Measurements from ENCODE around the gene CD80. TPM values are rescaled to one million over a fixed set of nuclear protein-coding genes. Genes with fewer than 3 reads are reported as not detected.

The CD80 gene
- total RNA-seq, 1 donor, result not detected

DNA sequence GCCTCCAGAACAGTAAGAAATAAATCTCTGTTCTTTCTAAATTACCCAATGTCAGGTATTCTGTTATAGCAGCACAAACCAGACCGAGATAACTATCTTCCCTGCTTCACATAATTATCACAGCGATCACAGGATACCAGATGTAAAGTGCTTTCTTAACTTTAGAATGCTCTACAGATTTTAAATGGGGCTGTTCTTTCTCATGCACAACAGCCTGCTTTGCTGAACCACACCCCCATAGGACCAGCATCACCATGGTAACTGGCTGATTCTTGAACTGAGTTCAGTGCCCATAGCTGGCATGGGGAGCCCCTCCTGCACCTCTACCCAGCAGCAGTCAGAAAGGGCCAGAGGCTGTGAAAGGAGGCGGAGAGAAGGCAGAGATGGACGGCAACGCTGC, 7.8 kb downstream of the CD80 start:
- DNase-seq (ENCODE audit: low read depth), result no peak
- TF ChIP-seq, protein P1, sequence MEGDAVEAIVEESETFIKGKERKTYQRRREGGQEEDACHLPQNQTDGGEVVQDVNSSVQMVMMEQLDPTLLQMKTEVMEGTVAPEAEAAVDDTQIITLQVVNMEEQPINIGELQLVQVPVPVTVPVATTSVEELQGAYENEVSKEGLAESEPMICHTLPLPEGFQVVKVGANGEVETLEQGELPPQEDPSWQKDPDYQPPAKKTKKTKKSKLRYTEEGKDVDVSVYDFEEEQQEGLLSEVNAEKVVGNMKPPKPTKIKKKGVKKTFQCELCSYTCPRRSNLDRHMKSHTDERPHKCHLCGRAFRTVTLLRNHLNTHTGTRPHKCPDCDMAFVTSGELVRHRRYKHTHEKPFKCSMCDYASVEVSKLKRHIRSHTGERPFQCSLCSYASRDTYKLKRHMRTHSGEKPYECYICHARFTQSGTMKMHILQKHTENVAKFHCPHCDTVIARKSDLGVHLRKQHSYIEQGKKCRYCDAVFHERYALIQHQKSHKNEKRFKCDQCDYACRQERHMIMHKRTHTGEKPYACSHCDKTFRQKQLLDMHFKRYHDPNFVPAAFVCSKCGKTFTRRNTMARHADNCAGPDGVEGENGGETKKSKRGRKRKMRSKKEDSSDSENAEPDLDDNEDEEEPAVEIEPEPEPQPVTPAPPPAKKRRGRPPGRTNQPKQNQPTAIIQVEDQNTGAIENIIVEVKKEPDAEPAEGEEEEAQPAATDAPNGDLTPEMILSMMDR (IDR thresholded peaks at IDR 0.05; ENCODE audit: insufficient read depth, low read length), result no peak

DNA sequence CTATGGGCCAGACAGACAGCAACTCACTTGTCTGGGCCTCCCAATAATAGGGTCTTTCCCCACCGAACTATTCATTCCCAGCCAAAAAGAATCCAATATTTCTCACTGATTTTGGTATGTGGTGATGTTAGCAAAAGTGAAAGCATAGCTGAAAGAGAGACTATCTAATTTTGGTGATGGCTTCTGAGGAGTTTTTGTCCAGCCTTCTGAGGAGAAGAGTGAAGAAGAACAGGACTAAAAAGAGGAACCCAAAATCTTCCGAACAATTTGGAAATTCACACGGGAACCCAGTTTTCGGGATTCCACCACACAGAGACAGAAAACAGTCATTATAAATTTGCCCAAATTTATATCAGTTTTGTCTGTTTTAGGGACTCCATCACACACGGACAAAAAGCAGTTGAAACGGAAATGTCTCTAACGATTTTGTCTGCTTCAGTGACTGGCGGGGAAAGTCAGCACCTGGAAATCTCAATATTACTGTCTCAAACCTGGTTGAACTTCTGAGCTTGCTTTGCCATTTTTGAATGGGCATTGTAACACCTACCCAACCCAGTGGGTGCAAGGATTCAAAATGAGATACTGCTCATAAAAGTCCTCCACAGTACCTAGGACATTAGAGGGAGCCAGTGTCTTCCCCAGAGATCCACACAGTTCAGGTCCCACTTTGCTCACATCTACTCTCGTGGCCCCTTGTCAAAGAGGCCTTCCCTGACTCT, 9.1 kb downstream of the CD80 start:
- TF ChIP-seq, protein P1 (IDR thresholded peaks at IDR 0.05; ENCODE audit: insufficient read depth, low read length), result no peak

More for the DNA sequence above, 7.8 kb downstream of the CD80 start:
- H3K4me3 ChIP-seq (ENCODE audit: low read depth, low read length), result no peak overlapping the region

DNA sequence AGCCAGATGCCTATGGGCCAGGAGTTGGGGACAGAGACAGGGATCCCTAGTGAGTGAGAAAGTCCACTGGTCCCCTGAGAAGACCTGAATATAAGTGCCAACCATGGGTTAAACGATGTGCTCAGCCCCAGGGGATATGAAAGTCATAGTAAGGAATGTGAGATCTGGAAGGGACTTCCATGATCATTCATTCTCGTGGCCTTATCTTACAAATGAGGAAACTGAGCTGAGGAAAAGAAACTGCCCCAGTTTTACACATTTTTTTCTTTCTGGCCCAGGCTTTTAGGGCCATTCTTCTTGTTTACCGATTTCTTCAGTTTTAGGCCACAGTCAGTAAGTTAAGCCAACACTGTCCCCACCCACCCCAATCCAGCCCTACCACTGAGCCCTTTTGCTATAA, 11.1 kb downstream of the CD80 start:
- TF ChIP-seq, protein P1 (IDR thresholded peaks at IDR 0.05; ENCODE audit: insufficient read depth, low read length), result no peak
- no peak overlapping the region for H3K4me3 ChIP-seq (ENCODE audit: low read depth, low read length)
- peak; percentile 27 for DNase-seq (ENCODE audit: low read depth)

More for the DNA sequence above, 9.1 kb downstream of the CD80 start:
- no peak overlapping the region for H3K4me3 ChIP-seq (ENCODE audit: low read depth, low read length)
- DNase-seq (ENCODE audit: low read depth), result no peak

DNA sequence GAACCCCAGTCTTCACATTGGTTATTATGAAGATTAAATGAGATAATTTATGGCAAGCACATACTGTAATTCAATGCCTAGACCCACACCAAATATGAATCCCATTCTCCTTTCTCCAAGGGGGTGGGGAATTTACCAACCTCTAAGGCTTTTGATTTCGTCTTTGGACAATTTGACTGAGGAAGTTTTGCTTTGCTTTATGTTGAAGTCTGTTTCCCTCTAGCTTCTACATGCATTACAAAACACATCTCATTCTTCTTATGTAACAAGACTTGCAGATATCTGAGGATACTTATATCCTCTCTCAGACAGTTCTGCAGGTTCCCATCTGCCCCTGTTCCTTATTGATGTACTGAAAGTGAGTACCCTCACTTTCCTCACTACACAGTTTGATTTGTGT, 12.2 kb downstream of the CD80 start:
- no peak overlapping the region for H3K4me3 ChIP-seq (ENCODE audit: low read depth, low read length)
- no peak for DNase-seq (ENCODE audit: low read depth)
- TF ChIP-seq, protein P1 (IDR thresholded peaks at IDR 0.05; ENCODE audit: insufficient read depth, low read length), result no peak

DNA sequence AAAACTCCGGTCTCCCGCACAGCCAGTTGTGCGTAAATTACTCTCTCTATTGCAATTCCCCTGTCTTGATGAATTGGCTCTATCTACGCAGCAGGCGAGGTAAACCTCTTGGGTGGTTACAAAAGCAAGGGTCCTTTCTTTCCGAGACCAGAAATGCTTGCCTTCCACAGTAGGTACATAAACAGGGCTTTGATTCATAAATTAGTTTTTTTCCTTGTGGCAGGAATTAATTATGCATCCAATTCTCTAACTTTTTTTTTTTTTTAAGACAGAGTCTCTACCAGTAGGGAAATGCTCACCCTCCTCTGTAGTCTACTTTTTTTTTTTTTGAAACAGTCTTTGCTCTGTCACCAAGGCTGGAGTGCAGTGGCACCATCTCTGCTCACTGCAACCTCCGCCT, 16.3 kb downstream of the CD80 start:
- TF ChIP-seq, protein P1 (IDR thresholded peaks at IDR 0.05; ENCODE audit: insufficient read depth, low read length), result no peak
- no peak for DNase-seq (ENCODE audit: low read depth)
- H3K4me3 ChIP-seq (ENCODE audit: low read depth, low read length), result no peak overlapping the region

DNA sequence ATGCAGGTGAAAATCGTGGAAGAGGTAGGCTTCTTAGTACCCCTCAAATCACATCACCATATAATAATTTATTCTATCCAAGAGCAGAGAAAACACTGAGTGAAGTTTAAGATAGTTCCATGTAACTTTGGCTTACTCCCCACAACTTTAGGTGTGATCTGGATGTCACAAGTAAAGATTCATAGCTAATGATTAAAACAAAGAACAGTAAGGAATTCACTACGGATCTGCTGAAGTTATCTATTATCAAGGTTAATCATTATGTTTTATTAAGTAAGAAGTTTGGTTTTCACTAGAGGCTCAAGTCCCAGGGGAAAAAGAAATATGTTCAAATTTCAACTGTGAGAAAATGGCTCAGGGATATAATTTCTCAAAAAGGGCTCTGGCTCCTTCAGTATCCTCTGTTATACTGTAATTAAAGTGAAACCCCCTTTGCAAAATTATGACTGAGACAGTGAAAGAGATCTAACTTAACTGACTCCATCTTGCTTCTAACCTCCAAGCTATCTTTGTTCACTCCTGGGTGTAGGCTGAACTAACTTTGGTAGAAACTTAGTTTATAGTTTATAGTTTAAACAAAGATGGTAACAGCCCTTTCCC, 17.1 kb downstream of the CD80 start:
- H3K4me3 ChIP-seq (ENCODE audit: low read depth, low read length), result no peak overlapping the region
- TF ChIP-seq, protein P1 (IDR thresholded peaks at IDR 0.05; ENCODE audit: insufficient read depth, low read length), result no peak
- DNase-seq (ENCODE audit: low read depth), result no peak

Measured in fibroblast of the aortic adventitia (primary cell).